K562 (cell line): ENCODE data around the gene ABHD17C. TPM values are rescaled to one million over a fixed set of nuclear protein-coding genes. Genes with fewer than 3 reads are reported as not detected.

Experiments
- ATAC-seq: fragments of 200-7000 bp; cut with Tn5 transposase; 3 replicates; pipeline ENCODE4 v1.9.1; 2020; ENCODE audit warnings: moderate library complexity
- BruUV-seq: library from RNA; stranded (reverse); fragments of 400-500 nt; replicated peaks from 2 replicates; lab custom pipeline; 2021; lab: Mats Ljungman, UMichigan
- CTCF ChIA-PET: fragments of 300-600 bp; formaldehyde crosslinking; extraction: SDS; loops from one replicate; lab custom pipeline; 2021; ENCODE audit warnings: low intra/inter-chr PET ratio; lab: Yijun Ruan, JAX
- POLR2A ChIA-PET: fragments of 300-600, 350-650 bp; sonication (Branson Sonifier 250); formaldehyde crosslinking; extraction: SDS; loops from one replicate; lab custom pipeline; 2021; ENCODE audit warnings: antibody characterized with exemption, inconsistent platforms; lab: Yijun Ruan, JAX
- DNase-seq, 4 experiments: peaks; one replicate each; pipeline versions ENCODE4 v3.0.0 to v3.0.0-alpha.2; 2011 to 2018; ENCODE audit warnings: low spot score in 3 of 4, mixed read lengths in 3 of 4; ENCODE audit errors: extremely low read depth in 1 of 4
- FAIRE-seq: peaks from 2 replicates; lab custom pipeline; 2011; peaks lifted over from hg19 to GRCh38; lab: Jason Lieb, UNC
- H2AFZ ChIP-seq: 2 replicates; pipeline ENCODE4 v1.6.0; 2011; ENCODE audit warnings: low read depth, low read length, control low read depth, inconsistent platforms
- H3K27ac ChIP-seq: fragments of 200-600 bp; 3 replicates; pipeline ENCODE4 v1.8.0; 2011; ENCODE audit warnings: low read depth, mild to moderate bottlenecking, control low read depth, inconsistent platforms, low read length, moderate library complexity, mixed read lengths; ENCODE audit errors: extremely low read depth
- H3K27me3 ChIP-seq, 2 experiments: fragments of 300-600 bp in 1 of 2; 2 replicates in 1 of 2; 3 replicates in 1 of 2; pipeline versions ENCODE4 v1.6.0 to v1.8.0; 2011; ENCODE audit warnings: inconsistent platforms in 2 of 2, low read length in 2 of 2, mild to moderate bottlenecking in 1 of 2, mixed read lengths in 1 of 2, moderate library complexity in 1 of 2; ENCODE audit not compliant: control insufficient read depth in 2 of 2, insufficient read depth in 2 of 2
- H3K36me3 ChIP-seq: fragments of 300-600 bp; 3 replicates; pipeline ENCODE4 v1.8.0; 2011; ENCODE audit warnings: mild to moderate bottlenecking, low read length, inconsistent platforms; ENCODE audit not compliant: control insufficient read depth, insufficient read depth
- H3K4me1 ChIP-seq, 2 experiments: fragments of 200-600 bp in 1 of 2; replicated peaks in 1 of 2; 2 replicates in 1 of 2; 3 replicates in 1 of 2; pipeline versions ENCODE4 v1.5.1 to v1.8.0; 2011; ENCODE audit warnings: inconsistent platforms in 2 of 2, low read length in 2 of 2, mild to moderate bottlenecking in 1 of 2, mixed read lengths in 1 of 2, moderate library complexity in 1 of 2; ENCODE audit not compliant: control insufficient read depth in 2 of 2, insufficient read depth in 2 of 2
- H3K4me2 ChIP-seq: 2 replicates; pipeline ENCODE4 v1.6.1; 2011; ENCODE audit warnings: low read length, control low read depth, inconsistent platforms, mixed read lengths; ENCODE audit not compliant: insufficient read depth
- H3K4me3 ChIP-seq: fragments of 200-600 bp; sonication (generic), shearing (Covaris generic); 2 replicates; pipeline ENCODE4 v1.5.1; 2016; ENCODE audit warnings: control low read depth, inconsistent platforms
- H3K79me2 ChIP-seq: fragments of 200-600 bp; 3 replicates; pipeline ENCODE4 v1.8.0; 2011; ENCODE audit warnings: low read length, inconsistent platforms; ENCODE audit not compliant: control insufficient read depth, insufficient read depth
- H3K9ac ChIP-seq, 2 experiments: 2 replicates each; pipeline versions ENCODE4 v1.6.0 to v1.6.1; 2011; ENCODE audit warnings: low read depth in 2 of 2, low read length in 2 of 2, control low read depth in 1 of 2, inconsistent platforms in 1 of 2, mild to moderate bottlenecking in 1 of 2, mixed read lengths in 1 of 2; ENCODE audit not compliant: insufficient read depth in 1 of 2
- H3K9me1 ChIP-seq: one replicate; pipeline ENCODE4 v1.6.0; 2011; ENCODE audit warnings: inconsistent platforms, mild to moderate bottlenecking, low read length, moderate library complexity; ENCODE audit not compliant: control insufficient read depth, insufficient read depth
- H3K9me3 ChIP-seq: replicated peaks from 2 replicates; pipeline ENCODE4 v1.5.1; 2011; ENCODE audit warnings: low read depth, low read length, inconsistent platforms; ENCODE audit not compliant: control insufficient read depth, insufficient read depth
- H4K20me1 ChIP-seq: replicated peaks from 2 replicates; pipeline ENCODE4 v1.6.1; 2011; ENCODE audit warnings: low read length, inconsistent platforms, mixed read lengths; ENCODE audit not compliant: control insufficient read depth, insufficient read depth
- C11orf30 ChIP-seq: fragments of 450-650 bp; IDR thresholded peaks from 2 replicates; pipeline ENCODE4 v1.6.1; 2016; ENCODE audit warnings: low read depth, mild to moderate bottlenecking
- E2F6 ChIP-seq, 2 experiments: IDR thresholded peaks; 2 replicates each; pipeline ENCODE4 v1.6.1; 2011; ENCODE audit warnings: borderline replicate concordance in 1 of 2, control low read depth in 1 of 2, low read depth in 1 of 2, low read length in 1 of 2, mild to moderate bottlenecking in 1 of 2, mixed read lengths in 1 of 2, moderate library complexity in 1 of 2; ENCODE audit not compliant: insufficient read depth in 1 of 2, insufficient read length in 1 of 2, poor library complexity in 1 of 2, severe bottlenecking in 1 of 2; ENCODE audit errors: extremely low read depth in 1 of 2
- GTF2F1 ChIP-seq: IDR thresholded peaks from 2 replicates; pipeline ENCODE4 v1.6.1; 2011; ENCODE audit warnings: low read depth, low read length, improper control_type of control experiment
- HEY1 ChIP-seq: fragments of 250-450 bp; sonication (Bioruptor Pico); IDR thresholded peaks from 2 replicates; pipeline ENCODE4 v1.5.0; 2020; ENCODE audit warnings: mild to moderate bottlenecking, moderate library complexity, borderline replicate concordance
- KDM5B ChIP-seq: fragments of 200-600 bp; sonication (generic); IDR thresholded peaks from 2 replicates; pipeline ENCODE4 v1.6.1; 2012; ENCODE audit warnings: low read depth, mild to moderate bottlenecking, moderate library complexity, low read length, control low read depth, inconsistent platforms; ENCODE audit not compliant: insufficient replicate concordance
- MLLT1 ChIP-seq, 2 experiments: fragments of 450-650 bp; IDR thresholded peaks; 2 replicates each; pipeline ENCODE4 v1.6.1; 2016
- RBM34 ChIP-seq: fragments of 200-400 bp; formaldehyde crosslinking; IDR thresholded peaks from 2 replicates; pipeline ENCODE4 v1.6.1; 2018; ENCODE audit warnings: low read length, borderline replicate concordance; ENCODE audit not compliant: insufficient read depth
- SLC30A9 ChIP-seq: fragments of 250-450 bp; sonication (Bioruptor Pico); IDR thresholded peaks from 2 replicates; pipeline ENCODE4 v1.8.0; 2022; ENCODE audit warnings: mild to moderate bottlenecking, moderate library complexity
- TFE3 ChIP-seq: fragments of 450-650 bp; formaldehyde crosslinking; IDR thresholded peaks from 2 replicates; pipeline ENCODE4 v1.4.0; 2020; ENCODE audit warnings: mild to moderate bottlenecking, mixed read lengths
- TSC22D4 ChIP-seq: fragments of 450-650 bp; IDR thresholded peaks from 2 replicates; pipeline ENCODE4 v1.6.1; 2016; ENCODE audit warnings: missing genetic modification characterization, missing biosample characterization, control low read depth
- ZNF263 ChIP-seq: sonication (generic); formaldehyde crosslinking; IDR thresholded peaks from 2 replicates; pipeline ENCODE4 v1.8.0; 2022; ENCODE audit warnings: mild to moderate bottlenecking, missing genetic modification reagents, borderline replicate concordance
- ZNF655 ChIP-seq: fragments of 250-450 bp; sonication (Bioruptor Pico); IDR thresholded peaks from 2 replicates; pipeline ENCODE4 v1.5.0; 2021
- WGBS: fragments of 100-300 bp; shearing (Covaris generic); methylation state at CpG from one replicate; pipeline ENCODE4 v1.1.6; 2016; ENCODE audit warnings: low coverage, mixed read lengths; ENCODE audit not compliant: insufficient coverage; ENCODE audit errors: missing lambda C conversion rate; 5-methylcytosine and 5-hydroxymethylcytosine counted together
- in situ Hi-C: fragments of 300-500 bp; cut with MboI; formaldehyde crosslinking; loops from 4 replicates; pipeline ENCODE4 v1.15.0; 2018; ENCODE audit warnings: inconsistent platforms, mixed read lengths
- intact Hi-C: fragments of 100-400 bp; cut with micrococcal nuclease; formaldehyde crosslinking; loops from 2 replicates; pipeline ENCODE4 v1.14.2; 2022
- polyA plus RNA-seq, 8 experiments: library from polyadenylated mRNA; depleted of rRNA in 4 of 8; stranded (reverse) in 5 of 8; unstranded in 3 of 8; fragments of >200 nt; fragmentation: Nextera tagmentation in 2 of 8; fragmentation: Illumina TruSeq in 1 of 8; extraction: Ambion mirVana in 2 of 8; extraction: Trizol in 1 of 8; gene quantifications; 2 replicates each; pipeline versions ENCODE4 v1.2.1 to v1.2.3, GENCODE V29; 2011 to 2014; ENCODE audit warnings: inconsistent platforms in 1 of 8, missing spikeins in 1 of 8
- total RNA-seq, 7 experiments: library from RNA; depleted of rRNA in 6 of 7; stranded (reverse); fragments of >200 nt in 6 of 7; fragmentation: Illumina TruSeq in 2 of 7; extraction: Trizol in 2 of 7; gene quantifications; 2 replicates each; pipeline versions ENCODE4 v1.2.1 to v1.2.3, GENCODE V29; 2011 to 2021; ENCODE audit warnings: low replicate concordance in 1 of 7

The ABHD17C gene
- total and polyA plus RNA-seq, 9 of the 15 experiments (the other 6 are each of a cell fraction or from before 2014, with no cell fraction given), result 0.04 to 0.42 (median 0.19) TPM; not detected in 1

- Histone ChIP-seq H3K27me3 (peaks cover 6 to 20% of the 10 kb centered on the region in 2 experiments; a peak in 4 of 5 replicates), H3K4me2 (no peak overlapping the region), H3K36me3 (no peaks in the 10 kb centered on the region), H4K20me1 (no peaks in the 10 kb centered on the region), H3K27ac (no peak overlapping the region), H3K9me1 (no peaks in the 10 kb centered on the region), H3K9ac (no peak overlapping the region), H3K4me3 (no peak overlapping the region), H2AFZ (no peak overlapping the region), H3K9me3 (no peaks in the 10 kb centered on the region), H3K79me2 (no peaks in the 10 kb centered on the region), H3K4me1 (no peaks in the 10 kb centered on the region; a peak in 1 of 5 replicates)
- ChIA-PET POLR2A (no interaction called here), CTCF (no interaction called here)
- 1% methylated on average over 6 of the region's 6 CpGs for WGBS
- BruUV-seq, result no TSS peak
- TF ChIP-seq GTF2F1, result no peak
- TF ChIP-seq ZNF655 (CRISPR knock-in tag), result no peak
- no peak for TF ChIP-seq ZNF263 (CRISPR knock-in tag)
- no peak for TF ChIP-seq RBM34
- no peak for TF ChIP-seq TSC22D4 (tag)
- no peak for TF ChIP-seq HEY1 (CRISPR knock-in tag)
- TF ChIP-seq E2F6 (IDR thresholded peaks at IDR 0.05; ENCODE audit: borderline replicate concordance in 1 of 2, extremely low read depth in 1 of 2, insufficient read depth in 1 of 2, insufficient read length in 1 of 2, low read depth in 1 of 2, low read length in 1 of 2, poor library complexity in 1 of 2, severe bottlenecking in 1 of 2), result no peak
- TF ChIP-seq SLC30A9 (CRISPR knock-in tag), result no peak
- no peak for TF ChIP-seq C11orf30
- TF ChIP-seq KDM5B, result no peak
- no peak for TF ChIP-seq MLLT1 (IDR thresholded peaks at IDR 0.05)
- no peak for TF ChIP-seq TFE3 (CRISPR knock-in tag)
- no peak for FAIRE-seq
- no peak for ATAC-seq
- intact Hi-C loops, result no loop called here
- in situ Hi-C loops, result no loop called here
- no peak for DNase-seq
Observed at GRCh38 chr15:80749589-80749988, 54.5 kb downstream of the ABHD17C start.
